ENCODE data around the gene TCFL5. TPM values are rescaled to one million over a fixed set of nuclear protein-coding genes. Genes with fewer than 3 reads are reported as not detected.

Gene TCFL5
- total RNA-seq, 4 donors from 2014 or later = 12.1 to 13.9 (median 13.1) TPM

GRCh38 chr20:62815066-62815991 is 46.3 kb downstream of the TCFL5 start:
- WGBS, 2 donors = 24 to 29% methylated on average over 17 to 24 of the region's 24 CpGs
- no peak overlapping the region for H3K4me3 ChIP-seq (ENCODE audit: low read depth, poor library complexity, severe bottlenecking)
- no peak for DNase-seq (ENCODE audit: low spot score in 2 of 2)
- no peak for TF ChIP-seq POLR2A (IDR thresholded peaks at IDR 0.05)
- TF ChIP-seq CTCF (IDR thresholded peaks at IDR 0.05) = no peak
- intact Hi-C loops (cut with DNase I; ENCODE audit: low total_unique reads) = loop anchor here (10.0 kb wide), 1 partner anchor 511 kb away; the partner anchor contains the start of gene ADRM1

- WGBS, 2 donors = 60 to 65% methylated on average over 11 to 12 of the region's 12 CpGs
- intact Hi-C loops (cut with DNase I; ENCODE audit: low total_unique reads) = loop anchor here (10.0 kb wide), 1 partner anchor 510 kb away; the partner anchor contains the start of gene ADRM1
- no peak overlapping the region for H3K4me3 ChIP-seq (ENCODE audit: low read depth, poor library complexity, severe bottlenecking)
- TF ChIP-seq POLR2A (IDR thresholded peaks at IDR 0.05) (no peak), CTCF (IDR thresholded peaks at IDR 0.05) (no peak)
- DNase-seq (ENCODE audit: low spot score in 2 of 2) = no peak
These were observed 46.9 kb downstream of the TCFL5 start for GRCh38 chr20:62814709-62815065.

GRCh38 chr20:62814060-62814708 is 47.4 kb downstream of the TCFL5 start:
- no peak for DNase-seq (ENCODE audit: low spot score in 2 of 2)
- intact Hi-C loops (cut with DNase I; ENCODE audit: low total_unique reads) = loop anchor here (10.0 kb wide), 1 partner anchor 509 kb away; the partner anchor contains the start of gene ADRM1
- 74 to 80% methylated on average over 8 to 13 of the region's 13 CpGs for WGBS, 2 donors

DNA sequence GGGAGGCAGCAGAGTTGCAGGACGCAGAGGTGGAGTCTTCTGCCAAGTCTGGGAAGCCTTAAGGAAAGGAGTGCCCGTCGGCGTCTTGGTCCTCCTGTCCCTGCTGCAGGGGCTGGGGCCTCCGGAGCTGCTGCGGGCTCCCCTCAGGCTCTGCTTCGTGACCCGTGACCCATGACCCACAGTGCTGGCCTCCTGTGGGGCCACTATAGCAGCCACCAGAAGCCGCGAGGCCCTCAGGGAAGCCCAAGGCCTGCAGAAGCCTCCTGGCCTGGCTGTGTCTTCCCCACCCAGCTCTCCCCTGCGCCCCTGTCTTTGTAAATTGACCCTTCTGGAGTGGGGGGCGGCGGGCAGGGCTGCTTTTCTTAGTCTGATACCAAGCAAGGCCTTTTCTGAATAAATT is 48.0 kb downstream of the TCFL5 start:
- 88 to 95% methylated on average over 6 to 8 of the region's 13 CpGs for WGBS, 2 donors
- no peak for TF ChIP-seq POLR2A (IDR thresholded peaks at IDR 0.05)
- no peak for TF ChIP-seq CTCF (IDR thresholded peaks at IDR 0.05)
- no peak overlapping the region for H3K4me3 ChIP-seq (ENCODE audit: low read depth, poor library complexity, severe bottlenecking)
- intact Hi-C loops (cut with DNase I; ENCODE audit: low total_unique reads) = loop anchor here (10.0 kb wide), 1 partner anchor 509 kb away; the partner anchor contains the start of gene ADRM1
- DNase-seq (ENCODE audit: low spot score in 2 of 2) = no peak

More at GRCh38 chr20:62814060-62814708, 47.4 kb downstream of the TCFL5 start:
- no peak for TF ChIP-seq POLR2A (IDR thresholded peaks at IDR 0.05)
- TF ChIP-seq CTCF (IDR thresholded peaks at IDR 0.05) = no peak
- H3K4me3 ChIP-seq (ENCODE audit: low read depth, poor library complexity, severe bottlenecking) = no peak overlapping the region

GRCh38 chr20:62812907-62813200 is 48.8 kb downstream of the TCFL5 start:
- no peak for DNase-seq (ENCODE audit: low spot score in 2 of 2)
- no peak for TF ChIP-seq POLR2A (IDR thresholded peaks at IDR 0.05)
- TF ChIP-seq CTCF (IDR thresholded peaks at IDR 0.05) = no peak
- no peak overlapping the region for H3K4me3 ChIP-seq (ENCODE audit: low read depth, poor library complexity, severe bottlenecking)
- intact Hi-C loops (cut with DNase I; ENCODE audit: low total_unique reads) = loop anchor here (10.0 kb wide), 1 partner anchor 508 kb away; the partner anchor contains the start of gene ADRM1
- WGBS, 2 donors = 83 to 89% methylated on average over 8 to 10 of the region's 11 CpGs

Measured in lower leg skin (tissue), 4 donors.